Endothelial cell of umbilical vein (primary cell): Measurements from ENCODE around the gene PPM1L. TPM values are rescaled to one million over a fixed set of nuclear protein-coding genes. Genes with fewer than 3 reads are reported as not detected.

Source experiments
- BruUV-seq: library from RNA; stranded (reverse); fragments of 400-500 nt; replicated peaks from 2 replicates; lab custom pipeline; 2021; lab: Mats Ljungman, UMichigan
- CTCF ChIA-PET: fragments of 300-600, 350-600 bp; sonication (Branson Sonifier 250); formaldehyde crosslinking; loops from one replicate; lab custom pipeline; 2021; ENCODE audit warnings: antibody characterized with exemption, inconsistent platforms; lab: Charles Lee
- POLR2A ChIA-PET: fragments of 300-600, 350-600 bp; sonication (Branson Sonifier 250); formaldehyde crosslinking; loops from one replicate; lab custom pipeline; 2021; ENCODE audit warnings: antibody characterized with exemption, inconsistent platforms; lab: Charles Lee
- DNase-seq: peaks from one replicate; pipeline ENCODE4 v3.0.0-alpha.2; 2011; ENCODE audit warnings: low read depth, low spot score
- FAIRE-seq: peaks from 2 replicates; lab custom pipeline; 2011; peaks lifted over from hg19 to GRCh38; lab: Jason Lieb, UNC
- H2AFZ ChIP-seq: 2 replicates; pipeline ENCODE4 v1.6.0; 2012; ENCODE audit warnings: low read depth, low read length, control low read depth, inconsistent platforms
- H3K27ac ChIP-seq: 2 replicates; pipeline ENCODE4 v1.5.1; 2011; ENCODE audit warnings: low read depth, mild to moderate bottlenecking, control low read depth, low read length, moderate library complexity; ENCODE audit not compliant: insufficient read depth
- H3K27me3 ChIP-seq, 2 experiments: 2 replicates each; pipeline versions ENCODE4 v1.6.0 to v1.6.1; 2011; ENCODE audit warnings: low read length in 2 of 2, mixed read lengths in 1 of 2; ENCODE audit not compliant: control insufficient read depth in 2 of 2, insufficient read depth in 2 of 2
- H3K36me3 ChIP-seq, 2 experiments: 2 replicates in 1 of 2; 3 replicates in 1 of 2; pipeline ENCODE4 v1.5.1; 2011; ENCODE audit warnings: low read length in 2 of 2, mild to moderate bottlenecking in 1 of 2, moderate library complexity in 1 of 2; ENCODE audit not compliant: control insufficient read depth in 2 of 2, insufficient read depth in 2 of 2; ENCODE audit errors: extremely low read depth in 1 of 2
- H3K4me1 ChIP-seq: 3 replicates; pipeline ENCODE4 v1.5.1; 2011; ENCODE audit warnings: mild to moderate bottlenecking, low read length; ENCODE audit not compliant: control insufficient read depth, insufficient read depth; ENCODE audit errors: extremely low read depth
- H3K4me2 ChIP-seq: 2 replicates; pipeline ENCODE4 v1.6.1; 2011; ENCODE audit warnings: low read length, control low read depth, mixed read lengths; ENCODE audit not compliant: insufficient read depth
- H3K4me3 ChIP-seq, 3 experiments: fragments of 200-600 bp in 1 of 3; sonication (generic), shearing (Covaris generic) in 1 of 3; replicated peaks in 1 of 3; 2 replicates each; pipeline ENCODE4 v1.5.1; 2011 to 2016; ENCODE audit warnings: control low read depth in 3 of 3, low read length in 3 of 3, mild to moderate bottlenecking in 2 of 3, inconsistent platforms in 1 of 3, low read depth in 1 of 3, moderate library complexity in 1 of 3; ENCODE audit not compliant: insufficient read depth in 1 of 3
- H3K79me2 ChIP-seq: 2 replicates; pipeline ENCODE4 v1.6.0; 2012; ENCODE audit warnings: low read length, inconsistent platforms; ENCODE audit not compliant: control insufficient read depth, insufficient read depth
- H3K9ac ChIP-seq: replicated peaks from 2 replicates; pipeline ENCODE3; 2011; ENCODE audit warnings: low read length, control low read depth; ENCODE audit not compliant: insufficient read depth; ENCODE audit errors: extremely low read depth
- H3K9me1 ChIP-seq: replicated peaks from 3 replicates; pipeline ENCODE4 v1.6.0; 2011; ENCODE audit warnings: mild to moderate bottlenecking, low read length; ENCODE audit not compliant: control insufficient read depth, insufficient read depth; ENCODE audit errors: extremely low read depth
- H3K9me3 ChIP-seq: replicated peaks from 2 replicates; pipeline ENCODE4 v1.5.1; 2012; ENCODE audit warnings: low read length, inconsistent platforms; ENCODE audit not compliant: control insufficient read depth, insufficient read depth
- H4K20me1 ChIP-seq: replicated peaks from 2 replicates; pipeline ENCODE3; 2011; ENCODE audit warnings: mild to moderate bottlenecking, low read length; ENCODE audit not compliant: control insufficient read depth, insufficient read depth; ENCODE audit errors: extremely low read depth
- CTCF ChIP-seq, 2 donors: IDR thresholded peaks; 1 replicate in 1 of 2; 2 replicates in 1 of 2; pipeline ENCODE4 v1.5.1; 2011; ENCODE audit warnings: low read length in 2 of 2, mild to moderate bottlenecking in 2 of 2, moderate library complexity in 2 of 2, control low read depth in 1 of 2, inconsistent platforms in 1 of 2, low read depth in 1 of 2; ENCODE audit not compliant: insufficient read depth in 1 of 2; ENCODE audit errors: extremely low read depth in 1 of 2
- EZH2 ChIP-seq: IDR thresholded peaks from 2 replicates; pipeline ENCODE4 v1.6.1; 2012; ENCODE audit warnings: borderline replicate concordance, low read depth, mild to moderate bottlenecking, moderate library complexity, low read length, inconsistent platforms; ENCODE audit not compliant: severe bottlenecking
- FOS ChIP-seq: IDR thresholded peaks from 2 replicates; pipeline ENCODE4 v1.6.1; 2011; ENCODE audit warnings: mild to moderate bottlenecking, low read length, moderate library complexity, borderline replicate concordance; ENCODE audit not compliant: insufficient read depth
- GATA2 ChIP-seq: IDR thresholded peaks from 2 replicates; pipeline ENCODE4 v1.7.0; 2011; ENCODE audit warnings: low read depth, mild to moderate bottlenecking, moderate library complexity, mixed read lengths, low read length; ENCODE audit not compliant: insufficient read length, insufficient read depth
- JUN ChIP-seq: IDR thresholded peaks from 2 replicates; pipeline ENCODE4 v1.6.1; 2011; ENCODE audit warnings: borderline replicate concordance, low read depth; ENCODE audit not compliant: insufficient read length, insufficient read depth
- MAX ChIP-seq: IDR thresholded peaks from 2 replicates; pipeline ENCODE4 v1.6.1; 2011; ENCODE audit not compliant: insufficient read depth, insufficient read length
- MYC ChIP-seq: IDR thresholded peaks from one replicate; pipeline ENCODE4 v1.6.1; 2011; ENCODE audit warnings: mild to moderate bottlenecking, low read depth, low read length
- POLR2A ChIP-seq: IDR thresholded peaks from 2 replicates; pipeline ENCODE4 v1.6.1; 2012; ENCODE audit warnings: low read depth, mild to moderate bottlenecking, control low read depth, low read length
- POLR2AphosphoS5 ChIP-seq: IDR thresholded peaks from 2 replicates; pipeline ENCODE4 v1.6.1; 2012; ENCODE audit warnings: low read depth, mild to moderate bottlenecking, control low read depth, low read length, moderate library complexity; ENCODE audit not compliant: insufficient read depth
- dilution Hi-C: fragments of 300-500 bp; cut with MboI; formaldehyde crosslinking; loops from one replicate; pipeline ENCODE4 v1.15.0; 2019; ENCODE audit warnings: low sequenced_read_pairs; ENCODE audit not compliant: extremely low pct_ligation_motif_present
- intact Hi-C: fragments of 100-400 bp; cut with micrococcal nuclease; formaldehyde crosslinking; loops from one replicate; pipeline ENCODE4 v1.10.0; 2022
- polyA plus RNA-seq, 4 experiments: library from polyadenylated mRNA; depleted of rRNA in 3 of 4; stranded (reverse) in 3 of 4; unstranded in 1 of 4; fragments of >200 nt; gene quantifications; 2 replicates each; pipeline versions ENCODE4 v1.2.1 to v1.2.3, GENCODE V29; 2011 to 2012; ENCODE audit warnings: missing spikeins in 1 of 4
- total RNA-seq: library from RNA; stranded (reverse); gene quantifications from 2 replicates; pipeline ENCODE4 v1.2.3, GENCODE V29; 2021

PPM1L gene
- total and polyA plus RNA-seq, 2 donors (not counting 3 experiments of a cell fraction or from before 2014, with no cell fraction given): 0.63 to 2.9 TPM

GRCh38 chr3:160860346-160860745, 104.3 kb downstream of the PPM1L start:
- Histone ChIP-seq H3K9me3 (no peaks in the 10 kb centered on the region), H3K4me2 (no peak overlapping the region), H4K20me1 (no peaks in the 10 kb centered on the region), H3K4me3 (no peak overlapping the region), H3K4me1 (no peaks in the 10 kb centered on the region), H3K27ac (no peak overlapping the region), H3K79me2 (no peaks in the 10 kb centered on the region), H3K27me3 (no peaks in the 10 kb centered on the region), H3K9me1 (no peaks in the 10 kb centered on the region), H3K36me3 (no peaks in the 10 kb centered on the region), H2AFZ (no peak overlapping the region), H3K9ac (no peak overlapping the region)
- BruUV-seq: no TSS peak
- no peak for TF ChIP-seq EZH2
- TF ChIP-seq JUN: no peak
- TF ChIP-seq CTCF (IDR thresholded peaks at IDR 0.05; ENCODE audit: extremely low read depth in 1 of 2, insufficient read depth in 1 of 2, low read depth in 1 of 2, low read length in 2 of 2): no peak
- TF ChIP-seq MYC: no peak
- no peak for TF ChIP-seq FOS
- TF ChIP-seq POLR2A: no peak
- no peak for TF ChIP-seq GATA2
- no peak for TF ChIP-seq POLR2AphosphoS5
- TF ChIP-seq MAX: no peak
- POLR2A ChIA-PET: no interaction called here
- no peak for FAIRE-seq
- dilution Hi-C loops: no loop called here
- no peak for DNase-seq
- CTCF ChIA-PET: no interaction called here
- intact Hi-C loops: no loop called here
